Stimulated activated CD4-positive, alpha-beta T cell treated with anti-CD3 and anti-CD28 coated beads, Interleukin-12 subunit alpha, Interleukin-12 subunit beta, amount 100 ng/mL, for 4 hours (primary cell): ENCODE data around the gene MAGEA2.
"Not testable (repeated sequence)": the region's sequence is repeated elsewhere in the genome, so short reads cannot be mapped to it uniquely, and the experiment has no call there.

Source experiments
- DNase-seq: peaks from one replicate; pipeline ENCODE4 v3.0.0-alpha.2; 2020

Gene MAGEA2

DNA sequence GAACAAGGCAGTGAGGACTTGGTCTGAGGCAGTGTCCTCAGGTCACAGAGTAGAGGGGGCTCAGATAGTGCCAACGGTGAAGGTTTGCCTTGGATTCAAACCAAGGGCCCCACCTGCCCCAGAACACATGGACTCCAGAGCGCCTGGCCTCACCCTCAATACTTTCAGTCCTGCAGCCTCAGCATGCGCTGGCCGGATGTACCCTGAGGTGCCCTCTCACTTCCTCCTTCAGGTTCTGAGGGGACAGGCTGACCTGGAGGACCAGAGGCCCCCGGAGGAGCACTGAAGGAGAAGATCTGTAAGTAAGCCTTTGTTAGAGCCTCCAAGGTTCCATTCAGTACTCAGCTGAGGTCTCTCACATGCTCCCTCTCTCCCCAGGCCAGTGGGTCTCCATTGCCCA lies 53.3 kb downstream of the MAGEA2 start:
- DNase-seq, result not testable (repeated sequence)
